Measurements from ENCODE around the gene B4GALT6.
"Not testable (repeated sequence)": the region's sequence is repeated elsewhere in the genome, so short reads cannot be mapped to it uniquely, and the experiment has no call there.

B4GALT6 gene, protein sequence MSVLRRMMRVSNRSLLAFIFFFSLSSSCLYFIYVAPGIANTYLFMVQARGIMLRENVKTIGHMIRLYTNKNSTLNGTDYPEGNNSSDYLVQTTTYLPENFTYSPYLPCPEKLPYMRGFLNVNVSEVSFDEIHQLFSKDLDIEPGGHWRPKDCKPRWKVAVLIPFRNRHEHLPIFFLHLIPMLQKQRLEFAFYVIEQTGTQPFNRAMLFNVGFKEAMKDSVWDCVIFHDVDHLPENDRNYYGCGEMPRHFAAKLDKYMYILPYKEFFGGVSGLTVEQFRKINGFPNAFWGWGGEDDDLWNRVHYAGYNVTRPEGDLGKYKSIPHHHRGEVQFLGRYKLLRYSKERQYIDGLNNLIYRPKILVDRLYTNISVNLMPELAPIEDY

GRCh38 chr18:31684279-31685096 is at the start of gene B4GALT6:
TSS of gene B4GALT6 (minus strand) at chr18:31684581. CDS start at chr18:31684426, 155 bp downstream.
- peaks cover 8% of the 10 kb centered on the region; the same call in 1 of the 2 replicates for H3F3A ChIP-seq (ENCODE audit: control insufficient read depth, insufficient read depth)
- H3K79me2 ChIP-seq (ENCODE audit: control insufficient read depth, low read length) = peaks cover 49% of the 10 kb centered on the region
- H3K9me2 ChIP-seq (replicated peaks; ENCODE audit: control insufficient read depth, low read length) = no peaks in the 10 kb centered on the region
- H3K4me1 ChIP-seq (ENCODE audit: control insufficient read depth, low read length) = peaks cover 34% of the 10 kb centered on the region
- H3K27ac ChIP-seq (ENCODE audit: low read depth, low read length) = peak within 1 kb of the TSS; percentile 70
- H3K36me3 ChIP-seq (ENCODE audit: control insufficient read depth, low read length) = no peaks in the 10 kb centered on the region
- H3K4me3 ChIP-seq (ENCODE audit: low read length) = peak within 1 kb of the TSS; percentile 87
- H4K20me1 ChIP-seq (ENCODE audit: control insufficient read depth, insufficient read depth, low read depth, low read length) = no peaks in the 10 kb centered on the region
- H3K4me2 ChIP-seq (ENCODE audit: low read length) = peak within 1 kb of the TSS; percentile 86
- no peaks in the 10 kb centered on the region for H3K9me3 ChIP-seq (ENCODE audit: control insufficient read depth, insufficient read depth, low read length)
- TF ChIP-seq, protein P1, sequence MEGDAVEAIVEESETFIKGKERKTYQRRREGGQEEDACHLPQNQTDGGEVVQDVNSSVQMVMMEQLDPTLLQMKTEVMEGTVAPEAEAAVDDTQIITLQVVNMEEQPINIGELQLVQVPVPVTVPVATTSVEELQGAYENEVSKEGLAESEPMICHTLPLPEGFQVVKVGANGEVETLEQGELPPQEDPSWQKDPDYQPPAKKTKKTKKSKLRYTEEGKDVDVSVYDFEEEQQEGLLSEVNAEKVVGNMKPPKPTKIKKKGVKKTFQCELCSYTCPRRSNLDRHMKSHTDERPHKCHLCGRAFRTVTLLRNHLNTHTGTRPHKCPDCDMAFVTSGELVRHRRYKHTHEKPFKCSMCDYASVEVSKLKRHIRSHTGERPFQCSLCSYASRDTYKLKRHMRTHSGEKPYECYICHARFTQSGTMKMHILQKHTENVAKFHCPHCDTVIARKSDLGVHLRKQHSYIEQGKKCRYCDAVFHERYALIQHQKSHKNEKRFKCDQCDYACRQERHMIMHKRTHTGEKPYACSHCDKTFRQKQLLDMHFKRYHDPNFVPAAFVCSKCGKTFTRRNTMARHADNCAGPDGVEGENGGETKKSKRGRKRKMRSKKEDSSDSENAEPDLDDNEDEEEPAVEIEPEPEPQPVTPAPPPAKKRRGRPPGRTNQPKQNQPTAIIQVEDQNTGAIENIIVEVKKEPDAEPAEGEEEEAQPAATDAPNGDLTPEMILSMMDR (IDR thresholded peaks at IDR 0.05; ENCODE audit: low read depth, low read length, poor library complexity, severe bottlenecking) = no peak
- TF ChIP-seq EZH2phosphoT487 (IDR thresholded peaks at IDR 0.05; ENCODE audit: borderline replicate concordance, low read length) = no peak
- peaks cover 3% of the 10 kb centered on the region; the same call in 1 of the 2 replicates for H3K27me3 ChIP-seq (ENCODE audit: control insufficient read depth, low read length)

- Histone ChIP-seq H3K4me1 (ENCODE audit: control insufficient read depth, low read length) (peaks cover 2% of the 10 kb centered on the region), H3K27me3 (ENCODE audit: control insufficient read depth, low read length) (0 out of 2 replicates have a peak, but pooled peaks cover 9% of the 10 kb centered on the region), H3K79me2 (ENCODE audit: control insufficient read depth, low read length) (no peaks in the 10 kb centered on the region), H3K9me2 (replicated peaks; ENCODE audit: control insufficient read depth, low read length) (no peaks in the 10 kb centered on the region), H3K27ac (ENCODE audit: low read depth, low read length) (no peak overlapping the region), H4K20me1 (ENCODE audit: control insufficient read depth, insufficient read depth, low read depth, low read length) (no peaks in the 10 kb centered on the region), H3K4me2 (ENCODE audit: low read length) (no peak overlapping the region), H3K36me3 (ENCODE audit: control insufficient read depth, low read length) (no peaks in the 10 kb centered on the region), H3K9me3 (ENCODE audit: control insufficient read depth, insufficient read depth, low read length) (no peaks in the 10 kb centered on the region), H3F3A (ENCODE audit: control insufficient read depth, insufficient read depth) (no peaks in the 10 kb centered on the region), H3K4me3 (ENCODE audit: low read length) (no peak overlapping the region)
- no peak for TF ChIP-seq EZH2phosphoT487 (IDR thresholded peaks at IDR 0.05; ENCODE audit: borderline replicate concordance, low read length)
- TF ChIP-seq, protein P1 (IDR thresholded peaks at IDR 0.05; ENCODE audit: low read depth, low read length, poor library complexity, severe bottlenecking) = no peak
These were observed 47.2 kb upstream of the B4GALT6 start for GRCh38 chr18:31731628-31732027.

GRCh38 chr18:31729196-31729595 is 44.8 kb upstream of the B4GALT6 start:
- not testable (repeated sequence) for H3K4me3 ChIP-seq (ENCODE audit: low read length); H3K9me3 ChIP-seq (ENCODE audit: control insufficient read depth, insufficient read depth, low read length); H4K20me1 ChIP-seq (ENCODE audit: control insufficient read depth, insufficient read depth, low read depth, low read length); H3K27ac ChIP-seq (ENCODE audit: low read depth, low read length); H3K4me1 ChIP-seq (ENCODE audit: control insufficient read depth, low read length); H3K79me2 ChIP-seq (ENCODE audit: control insufficient read depth, low read length); H3F3A ChIP-seq (ENCODE audit: control insufficient read depth, insufficient read depth); H3K9me2 ChIP-seq (replicated peaks; ENCODE audit: control insufficient read depth, low read length); H3K4me2 ChIP-seq (ENCODE audit: low read length); H3K36me3 ChIP-seq (ENCODE audit: control insufficient read depth, low read length)
- H3K27me3 ChIP-seq (ENCODE audit: control insufficient read depth, low read length) = peaks cover 15% of the 10 kb centered on the region
